K562 (cell line): Measurements from ENCODE around the gene EIF4E1B. TPM values are rescaled to one million over a fixed set of nuclear protein-coding genes. Genes with fewer than 3 reads are reported as not detected.

Experiments
- ATAC-seq: fragments of 200-7000 bp; cut with Tn5 transposase; 3 replicates; pipeline ENCODE4 v1.9.1; 2020; ENCODE audit warnings: moderate library complexity
- BruUV-seq: library from RNA; stranded (reverse); fragments of 400-500 nt; replicated peaks from 2 replicates; lab custom pipeline; 2021; lab: Mats Ljungman, UMichigan
- CTCF ChIA-PET: fragments of 300-600 bp; formaldehyde crosslinking; extraction: SDS; loops from one replicate; lab custom pipeline; 2021; ENCODE audit warnings: low intra/inter-chr PET ratio; lab: Yijun Ruan, JAX
- POLR2A ChIA-PET: fragments of 300-600, 350-650 bp; sonication (Branson Sonifier 250); formaldehyde crosslinking; extraction: SDS; loops from one replicate; lab custom pipeline; 2021; ENCODE audit warnings: antibody characterized with exemption, inconsistent platforms; lab: Yijun Ruan, JAX
- DNase-seq, 4 experiments: peaks; one replicate each; pipeline versions ENCODE4 v3.0.0 to v3.0.0-alpha.2; 2011 to 2018; ENCODE audit warnings: low spot score in 3 of 4, mixed read lengths in 3 of 4; ENCODE audit errors: extremely low read depth in 1 of 4
- FAIRE-seq: peaks from 2 replicates; lab custom pipeline; 2011; peaks lifted over from hg19 to GRCh38; lab: Jason Lieb, UNC
- H2AFZ ChIP-seq: 2 replicates; pipeline ENCODE4 v1.6.0; 2011; ENCODE audit warnings: low read depth, low read length, control low read depth, inconsistent platforms
- H3K27ac ChIP-seq: fragments of 200-600 bp; 3 replicates; pipeline ENCODE4 v1.8.0; 2011; ENCODE audit warnings: low read depth, mild to moderate bottlenecking, control low read depth, inconsistent platforms, low read length, moderate library complexity, mixed read lengths; ENCODE audit errors: extremely low read depth
- H3K27me3 ChIP-seq, 2 experiments: fragments of 300-600 bp in 1 of 2; 2 replicates in 1 of 2; 3 replicates in 1 of 2; pipeline versions ENCODE4 v1.6.0 to v1.8.0; 2011; ENCODE audit warnings: inconsistent platforms in 2 of 2, low read length in 2 of 2, mild to moderate bottlenecking in 1 of 2, mixed read lengths in 1 of 2, moderate library complexity in 1 of 2; ENCODE audit not compliant: control insufficient read depth in 2 of 2, insufficient read depth in 2 of 2
- H3K36me3 ChIP-seq: fragments of 300-600 bp; 3 replicates; pipeline ENCODE4 v1.8.0; 2011; ENCODE audit warnings: mild to moderate bottlenecking, low read length, inconsistent platforms; ENCODE audit not compliant: control insufficient read depth, insufficient read depth
- H3K4me1 ChIP-seq, 2 experiments: fragments of 200-600 bp in 1 of 2; replicated peaks in 1 of 2; 2 replicates in 1 of 2; 3 replicates in 1 of 2; pipeline versions ENCODE4 v1.5.1 to v1.8.0; 2011; ENCODE audit warnings: inconsistent platforms in 2 of 2, low read length in 2 of 2, mild to moderate bottlenecking in 1 of 2, mixed read lengths in 1 of 2, moderate library complexity in 1 of 2; ENCODE audit not compliant: control insufficient read depth in 2 of 2, insufficient read depth in 2 of 2
- H3K4me2 ChIP-seq: 2 replicates; pipeline ENCODE4 v1.6.1; 2011; ENCODE audit warnings: low read length, control low read depth, inconsistent platforms, mixed read lengths; ENCODE audit not compliant: insufficient read depth
- H3K4me3 ChIP-seq: fragments of 200-600 bp; sonication (generic), shearing (Covaris generic); 2 replicates; pipeline ENCODE4 v1.5.1; 2016; ENCODE audit warnings: control low read depth, inconsistent platforms
- H3K79me2 ChIP-seq: fragments of 200-600 bp; 3 replicates; pipeline ENCODE4 v1.8.0; 2011; ENCODE audit warnings: low read length, inconsistent platforms; ENCODE audit not compliant: control insufficient read depth, insufficient read depth
- H3K9ac ChIP-seq, 2 experiments: 2 replicates each; pipeline versions ENCODE4 v1.6.0 to v1.6.1; 2011; ENCODE audit warnings: low read depth in 2 of 2, low read length in 2 of 2, control low read depth in 1 of 2, inconsistent platforms in 1 of 2, mild to moderate bottlenecking in 1 of 2, mixed read lengths in 1 of 2; ENCODE audit not compliant: insufficient read depth in 1 of 2
- H3K9me1 ChIP-seq: one replicate; pipeline ENCODE4 v1.6.0; 2011; ENCODE audit warnings: inconsistent platforms, mild to moderate bottlenecking, low read length, moderate library complexity; ENCODE audit not compliant: control insufficient read depth, insufficient read depth
- H3K9me3 ChIP-seq: replicated peaks from 2 replicates; pipeline ENCODE4 v1.5.1; 2011; ENCODE audit warnings: low read depth, low read length, inconsistent platforms; ENCODE audit not compliant: control insufficient read depth, insufficient read depth
- H4K20me1 ChIP-seq: replicated peaks from 2 replicates; pipeline ENCODE4 v1.6.1; 2011; ENCODE audit warnings: low read length, inconsistent platforms, mixed read lengths; ENCODE audit not compliant: control insufficient read depth, insufficient read depth
- ATF6 ChIP-seq: sonication (generic); formaldehyde crosslinking; IDR thresholded peaks from 2 replicates; pipeline ENCODE4 v1.4.0; 2020; ENCODE audit warnings: mild to moderate bottlenecking, missing genetic modification reagents
- DIDO1 ChIP-seq: fragments of 450-650 bp; IDR thresholded peaks from 2 replicates; pipeline ENCODE4 v1.6.1; 2016; ENCODE audit warnings: low read depth, missing biosample characterization, missing genetic modification characterization
- HNRNPH1 ChIP-seq: fragments of 200-400 bp; formaldehyde crosslinking; optimal IDR thresholded peaks from 2 replicates; pipeline ENCODE3; 2017; ENCODE audit warnings: low read depth, mild to moderate bottlenecking, low read length, moderate library complexity
- MEF2D ChIP-seq: conservative IDR thresholded peaks from 2 replicates; pipeline ENCODE4 v1.6.1; 2016; ENCODE audit warnings: low read depth, missing genetic modification characterization, missing compliant biosample characterization
- PATZ1 ChIP-seq: fragments of 250-450 bp; sonication (Bioruptor Pico); IDR thresholded peaks from 2 replicates; pipeline ENCODE4 v1.5.0; 2020; ENCODE audit warnings: mild to moderate bottlenecking, borderline replicate concordance
- PHTF2 ChIP-seq: fragments of 250-450 bp; sonication (Bioruptor Pico); IDR thresholded peaks from 2 replicates; pipeline ENCODE4 v1.5.0; 2021; ENCODE audit warnings: mild to moderate bottlenecking
- RNF2 ChIP-seq: sonication (generic); IDR thresholded peaks from 2 replicates; pipeline ENCODE4 v1.6.1; 2016
- SRSF3 ChIP-seq: fragments of 200-400 bp; formaldehyde crosslinking; IDR thresholded peaks from 2 replicates; pipeline ENCODE4 v1.6.1; 2016; ENCODE audit warnings: mild to moderate bottlenecking, low read length, moderate library complexity; ENCODE audit not compliant: insufficient read depth
- TCF3 ChIP-seq: sonication (generic); formaldehyde crosslinking; IDR thresholded peaks from 2 replicates; pipeline ENCODE4 v1.4.0; 2020; ENCODE audit warnings: mild to moderate bottlenecking, missing genetic modification reagents
- TFAP4 ChIP-seq: sonication (generic); formaldehyde crosslinking; IDR thresholded peaks from 2 replicates; pipeline ENCODE4 v1.8.0; 2022; ENCODE audit warnings: missing genetic modification reagents, mild to moderate bottlenecking, moderate library complexity, borderline replicate concordance
- VEZF1 ChIP-seq: fragments of 200-800 bp; sonication (Bioruptor generic); IDR thresholded peaks from 2 replicates; pipeline ENCODE4 v1.6.1; 2017; ENCODE audit warnings: missing genetic modification characterization, missing compliant biosample characterization
- ZFP36 ChIP-seq: fragments of 150-350 bp; IDR thresholded peaks from 2 replicates; pipeline ENCODE4 v1.6.1; 2018; ENCODE audit warnings: low read length, low read depth; ENCODE audit not compliant: partially characterized antibody
- ZNF12 ChIP-seq: sonication (generic); formaldehyde crosslinking; IDR thresholded peaks from 2 replicates; pipeline ENCODE4 v1.4.0; 2020; ENCODE audit warnings: mild to moderate bottlenecking, missing genetic modification reagents
- ZNF23 ChIP-seq: fragments of 250-450 bp; sonication (Bioruptor Pico); IDR thresholded peaks from 2 replicates; pipeline ENCODE4 v1.4.0; 2020; ENCODE audit warnings: mild to moderate bottlenecking
- ZNF24 ChIP-seq: fragments of 450-650 bp; IDR thresholded peaks from 2 replicates; pipeline ENCODE4 v1.6.1; 2016
- ZNF444 ChIP-seq: fragments of 250-450 bp; sonication (Bioruptor Pico); IDR thresholded peaks from 2 replicates; pipeline ENCODE4 v1.4.0; 2020; ENCODE audit warnings: mild to moderate bottlenecking, moderate library complexity
- ZNF830 ChIP-seq: fragments of 250-450 bp; sonication (Bioruptor Pico); IDR thresholded peaks from 2 replicates; pipeline ENCODE4 v1.5.0; 2021; ENCODE audit warnings: mild to moderate bottlenecking
- WGBS: fragments of 100-300 bp; shearing (Covaris generic); methylation state at CpG from one replicate; pipeline ENCODE4 v1.1.6; 2016; ENCODE audit warnings: low coverage, mixed read lengths; ENCODE audit not compliant: insufficient coverage; ENCODE audit errors: missing lambda C conversion rate; 5-methylcytosine and 5-hydroxymethylcytosine counted together
- in situ Hi-C: fragments of 300-500 bp; cut with MboI; formaldehyde crosslinking; loops from 4 replicates; pipeline ENCODE4 v1.15.0; 2018; ENCODE audit warnings: inconsistent platforms, mixed read lengths
- intact Hi-C: fragments of 100-400 bp; cut with micrococcal nuclease; formaldehyde crosslinking; loops from 2 replicates; pipeline ENCODE4 v1.14.2; 2022
- polyA plus RNA-seq, 8 experiments: library from polyadenylated mRNA; depleted of rRNA in 4 of 8; stranded (reverse) in 5 of 8; unstranded in 3 of 8; fragments of >200 nt; fragmentation: Nextera tagmentation in 2 of 8; fragmentation: Illumina TruSeq in 1 of 8; extraction: Ambion mirVana in 2 of 8; extraction: Trizol in 1 of 8; gene quantifications; 2 replicates each; pipeline versions ENCODE4 v1.2.1 to v1.2.3, GENCODE V29; 2011 to 2014; ENCODE audit warnings: inconsistent platforms in 1 of 8, missing spikeins in 1 of 8
- total RNA-seq, 7 experiments: library from RNA; depleted of rRNA in 6 of 7; stranded (reverse); fragments of >200 nt in 6 of 7; fragmentation: Illumina TruSeq in 2 of 7; extraction: Trizol in 2 of 7; gene quantifications; 2 replicates each; pipeline versions ENCODE4 v1.2.1 to v1.2.3, GENCODE V29; 2011 to 2021; ENCODE audit warnings: low replicate concordance in 1 of 7

EIF4E1B gene
- total and polyA plus RNA-seq, 9 of the 15 experiments (the other 6 are each of a cell fraction or from before 2014, with no cell fraction given): not detected

- 19% methylated on average over 13 of the region's 13 CpGs for WGBS
- CTCF ChIA-PET: no interaction called here
- BruUV-seq: no TSS peak
- TF ChIP-seq ZFP36: no peak
- no peak for TF ChIP-seq PHTF2 (CRISPR knock-in tag)
- TF ChIP-seq ZNF444 (CRISPR knock-in tag): no peak
- no peak for TF ChIP-seq TCF3
- TF ChIP-seq ZNF12: no peak
- TF ChIP-seq ATF6: no peak
- no peak for TF ChIP-seq ZNF830
- no peak for TF ChIP-seq HNRNPH1
- TF ChIP-seq DIDO1 (tag): no peak
- TF ChIP-seq TFAP4: peak; percentile 69; the same call in 1 of the 2 replicates
- TF ChIP-seq ZNF24: no peak
- no peak for TF ChIP-seq SRSF3
- peak; percentile 66 for TF ChIP-seq VEZF1 (CRISPR knock-in tag)
- TF ChIP-seq ZNF23 (CRISPR knock-in tag): no peak
- TF ChIP-seq MEF2D: no peak
- no peak for TF ChIP-seq RNF2
- no peak for TF ChIP-seq PATZ1 (CRISPR knock-in tag)
Measured at GRCh38 chr5:176621661-176622079, 8.8 kb upstream of the EIF4E1B start.

More at GRCh38 chr5:176621661-176622079, 8.8 kb upstream of the EIF4E1B start:
- H3K4me1 ChIP-seq: peaks cover 8 to 37% of the 10 kb centered on the region in 2 experiments
- H3K4me3 ChIP-seq: no peak overlapping the region
- H3K27ac ChIP-seq: no peak overlapping the region
- in situ Hi-C loops (no loop called here), intact Hi-C loops (no loop called here)
- no peak overlapping the region for H3K4me2 ChIP-seq
- no peaks in the 10 kb centered on the region for H3K9me3 ChIP-seq
- ATAC-seq: no peak
- FAIRE-seq: no peak
- peak overlapping the region in 1 of 2 experiments; percentile 64; a peak in 2 of 4 replicates for H3K9ac ChIP-seq
- no peaks in the 10 kb centered on the region for H3K9me1 ChIP-seq
- H4K20me1 ChIP-seq: peaks cover 9% of the 10 kb centered on the region; the same call in 1 of the 2 replicates
- POLR2A ChIA-PET: interaction anchor here (0.5 to 1.5 kb wide), 3 partner anchors 9 to 19 kb away, joined by 3 to 4 read pairs (median 4); partner anchors contain the start of genes EIF4E1B and SNCB
- no peaks in the 10 kb centered on the region for H3K79me2 ChIP-seq
- DNase-seq: peak in 2 of 4 experiments; percentile 40 to 51
- no peaks in the 10 kb centered on the region for H3K36me3 ChIP-seq
- H2AFZ ChIP-seq: no peak overlapping the region
- peaks cover 25 to 60% of the 10 kb centered on the region in 2 experiments for H3K27me3 ChIP-seq
